NCI-H2196 treated with DMSO at 0.1 percent for 48 hours (cell line): ENCODE results near the gene SLC16A5.
"Not testable (repeated sequence)": the region's sequence is repeated elsewhere in the genome, so short reads cannot be mapped to it uniquely, and the experiment has no call there.

Experiments
- DNase-seq: peaks from one replicate; lab custom pipeline; 2025; ENCODE audit not compliant: unreplicated experiment; lab: John Stamatoyannopoulos, UW

Gene SLC16A5, protein sequence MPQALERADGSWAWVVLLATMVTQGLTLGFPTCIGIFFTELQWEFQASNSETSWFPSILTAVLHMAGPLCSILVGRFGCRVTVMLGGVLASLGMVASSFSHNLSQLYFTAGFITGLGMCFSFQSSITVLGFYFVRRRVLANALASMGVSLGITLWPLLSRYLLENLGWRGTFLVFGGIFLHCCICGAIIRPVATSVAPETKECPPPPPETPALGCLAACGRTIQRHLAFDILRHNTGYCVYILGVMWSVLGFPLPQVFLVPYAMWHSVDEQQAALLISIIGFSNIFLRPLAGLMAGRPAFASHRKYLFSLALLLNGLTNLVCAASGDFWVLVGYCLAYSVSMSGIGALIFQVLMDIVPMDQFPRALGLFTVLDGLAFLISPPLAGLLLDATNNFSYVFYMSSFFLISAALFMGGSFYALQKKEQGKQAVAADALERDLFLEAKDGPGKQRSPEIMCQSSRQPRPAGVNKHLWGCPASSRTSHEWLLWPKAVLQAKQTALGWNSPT

DNA sequence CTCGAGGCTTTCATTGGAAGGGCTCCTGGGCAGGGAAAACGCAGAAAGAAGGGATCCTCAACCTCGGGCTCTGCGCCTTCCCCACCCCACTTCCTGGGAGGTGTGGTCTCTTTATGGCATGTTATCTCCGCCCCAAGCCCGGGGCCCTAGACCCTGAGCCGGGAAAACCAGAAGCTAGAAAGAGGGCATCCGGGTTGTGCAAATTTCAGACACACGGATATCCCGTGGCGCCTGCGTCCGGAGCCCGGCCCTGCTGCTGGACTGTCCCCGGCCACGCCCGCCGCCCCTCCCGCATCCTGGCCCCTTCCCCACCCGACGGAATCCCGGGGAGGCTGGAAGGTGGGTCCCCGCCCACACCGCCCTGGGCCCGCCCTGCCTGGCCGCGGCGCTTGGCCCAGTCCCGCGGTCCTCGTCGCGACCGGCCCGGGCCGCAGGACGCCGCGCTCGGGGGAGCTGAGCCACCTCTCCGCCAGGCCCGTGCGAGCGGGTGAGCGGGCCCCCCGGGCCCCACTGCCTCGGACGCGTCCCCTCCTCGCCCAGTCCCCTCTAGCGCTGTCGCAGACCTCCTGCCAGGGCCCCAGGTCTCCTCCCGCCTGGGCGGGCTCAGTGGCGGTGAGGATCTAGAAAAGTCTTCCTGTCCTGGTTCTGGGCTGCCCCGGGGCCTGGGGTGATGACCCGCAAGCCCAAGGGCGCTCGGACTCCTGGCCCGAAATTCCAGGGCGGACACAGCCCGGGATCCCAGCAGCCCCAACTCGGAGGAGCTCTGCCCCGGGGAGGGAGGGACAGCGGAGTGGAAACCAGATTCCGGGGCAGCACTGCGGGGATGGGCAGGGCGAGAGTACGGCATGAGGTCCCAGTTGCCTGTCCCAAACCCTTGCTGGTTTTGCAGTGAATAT is at the start of gene SLC16A5:
SLC16A5 (plus strand) TSS at position 397 of the 896 bp plus-strand sequence. CDS start 5,683 bp downstream, outside the sequence.
- DNase-seq = no peak

DNA sequence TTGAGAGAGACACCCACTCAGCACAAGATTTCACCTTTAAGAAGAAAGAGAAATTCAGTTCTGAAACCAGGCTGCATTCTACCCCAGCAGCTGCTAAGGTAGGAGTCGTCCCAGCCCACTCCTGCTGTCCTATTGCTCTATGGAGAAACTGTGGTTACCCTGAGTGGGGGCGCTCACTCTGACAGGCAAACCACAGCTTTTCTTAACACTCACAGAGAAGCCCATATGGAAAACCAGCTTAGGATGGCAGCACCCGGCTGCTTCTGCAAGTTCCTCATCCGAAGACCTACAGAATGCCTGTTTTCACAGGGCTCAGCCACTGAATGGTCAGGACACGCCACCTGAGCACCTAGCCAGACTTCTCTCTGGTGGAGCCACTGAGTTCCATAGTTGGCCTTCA is 48.5 kb upstream of the SLC16A5 start:
- no peak for DNase-seq

GRCh38 chr17:75041656-75042280 is 46.0 kb upstream of the SLC16A5 start:
- no peak for DNase-seq

GRCh38 chr17:75043789-75044188 is 44.0 kb upstream of the SLC16A5 start:
- not testable (repeated sequence) for DNase-seq

GRCh38 chr17:75044716-75045115 is 43.0 kb upstream of the SLC16A5 start:
- DNase-seq = no peak

GRCh38 chr17:75045946-75046406 is 41.8 kb upstream of the SLC16A5 start:
- DNase-seq = not testable (repeated sequence)

DNA sequence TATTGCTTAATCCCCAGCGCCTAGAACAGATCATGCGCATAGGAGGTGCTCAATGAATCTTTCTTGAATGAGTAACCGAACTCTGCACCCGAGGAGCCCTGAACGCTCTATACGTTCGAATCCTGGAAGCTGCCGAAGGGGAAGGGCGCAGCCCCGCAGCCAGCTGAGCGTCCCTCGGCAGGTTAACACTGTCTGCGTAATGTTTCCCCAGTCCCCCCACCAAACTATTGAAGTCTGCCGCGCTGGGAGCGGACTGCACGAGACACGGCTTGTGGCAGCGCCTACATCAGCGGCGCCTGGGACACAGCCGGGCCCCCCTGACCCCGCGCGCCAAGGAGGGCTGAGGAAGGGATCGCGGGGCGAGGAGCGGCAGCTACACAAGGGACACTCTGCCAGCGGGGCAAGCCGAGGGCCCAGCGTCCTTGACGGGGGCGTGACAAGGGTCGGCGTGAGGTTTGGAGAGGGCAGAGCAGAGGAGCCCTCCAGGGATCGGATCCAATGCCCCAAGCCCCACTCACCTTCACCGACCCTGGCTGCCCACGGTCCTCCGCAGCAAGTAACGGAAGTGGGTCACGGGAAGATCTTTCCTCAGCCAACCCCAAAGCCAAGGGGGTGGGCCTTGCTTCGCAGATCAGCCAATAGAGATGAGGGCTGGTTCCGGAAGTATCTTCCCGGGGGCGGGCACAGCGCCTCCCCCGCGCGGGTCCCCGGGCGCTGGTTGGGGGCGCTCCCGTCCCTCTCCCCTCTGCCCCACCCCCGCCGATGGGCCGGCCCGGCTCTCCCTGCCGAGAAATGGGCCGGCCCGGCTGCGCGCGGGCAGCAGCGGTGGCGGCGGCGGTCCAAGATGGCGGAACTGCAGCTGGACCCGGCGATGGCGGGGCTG is 41.1 kb upstream of the SLC16A5 start, which contains the start of the genes ATP5PD and KCTD2:
ATP5PD (minus strand) TSS at position 563 of the 883 bp plus-strand sequence. CDS start 4,319 bp downstream, outside the sequence.
KCTD2 (plus strand) TSS at position 819 of the 883 bp plus-strand sequence; CDS start at position 845, 26 bp downstream.
- DNase-seq = peak; percentile 95

DNA sequence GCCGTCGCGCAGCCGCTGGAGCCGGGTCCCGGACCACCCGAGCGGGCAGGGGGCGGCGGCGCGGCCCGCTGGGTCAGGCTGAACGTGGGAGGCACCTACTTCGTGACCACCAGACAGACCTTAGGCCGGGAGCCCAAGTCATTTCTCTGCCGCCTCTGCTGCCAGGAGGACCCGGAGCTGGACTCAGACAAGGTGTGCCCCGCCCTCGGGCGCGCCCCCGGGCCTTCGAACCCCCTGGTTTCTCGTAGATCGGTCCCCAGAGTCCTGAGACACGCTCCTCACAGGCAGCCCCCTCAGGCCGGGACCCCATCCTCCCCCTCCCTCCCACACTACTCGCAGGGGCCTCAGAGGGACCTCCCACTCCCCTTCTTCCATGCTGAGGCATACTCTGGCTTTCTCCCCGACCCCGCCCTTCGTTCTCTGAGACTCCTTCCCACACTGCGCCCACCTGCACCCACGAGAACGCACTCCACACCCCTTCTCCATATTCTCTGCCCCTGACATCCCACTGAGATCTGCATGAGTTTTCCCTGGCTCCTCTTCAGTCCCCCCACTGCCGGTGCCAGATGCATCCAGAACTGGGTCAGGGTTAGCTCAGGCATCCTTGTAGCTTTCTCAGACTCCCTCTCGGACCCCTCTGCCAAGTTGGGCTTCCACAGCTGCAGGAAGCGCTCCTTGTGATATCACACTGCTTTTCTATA is 40.2 kb upstream of the SLC16A5 start:
- no peak for DNase-seq

- no peak for DNase-seq
Observed at GRCh38 chr17:75048249-75048878, 39.4 kb upstream of the SLC16A5 start.

GRCh38 chr17:75049057-75049456 is 38.7 kb upstream of the SLC16A5 start:
- DNase-seq = no peak

- DNase-seq = no peak
Observed at GRCh38 chr17:75049706-75050105, 38.0 kb upstream of the SLC16A5 start.

GRCh38 chr17:75051941-75052340 is 35.8 kb upstream of the SLC16A5 start:
- DNase-seq = no peak

- no peak for DNase-seq
Observed at GRCh38 chr17:75059369-75060345, 28.1 kb upstream of the SLC16A5 start.

- DNase-seq = no peak
Observed at GRCh38 chr17:75060434-75061054, 27.2 kb upstream of the SLC16A5 start.

DNA sequence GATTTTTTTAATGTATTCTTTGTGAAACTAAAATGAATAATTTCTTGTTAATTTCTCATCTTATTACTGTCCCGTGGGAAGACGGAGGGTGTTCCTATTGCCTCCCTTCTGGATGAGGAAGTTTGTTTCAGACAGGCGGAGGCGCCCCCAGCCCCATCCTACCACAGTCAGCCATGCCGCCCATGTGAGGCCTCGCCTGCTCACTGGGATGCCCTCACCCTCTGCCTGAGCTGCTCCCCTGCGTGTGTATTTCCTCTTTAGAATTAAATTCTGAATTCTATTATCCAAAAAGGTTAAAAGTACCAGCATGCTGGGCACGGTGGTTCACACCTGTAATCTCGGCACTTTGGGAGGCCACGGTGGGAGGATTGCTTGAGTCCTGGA is 26.7 kb upstream of the SLC16A5 start:
- no peak for DNase-seq

DNA sequence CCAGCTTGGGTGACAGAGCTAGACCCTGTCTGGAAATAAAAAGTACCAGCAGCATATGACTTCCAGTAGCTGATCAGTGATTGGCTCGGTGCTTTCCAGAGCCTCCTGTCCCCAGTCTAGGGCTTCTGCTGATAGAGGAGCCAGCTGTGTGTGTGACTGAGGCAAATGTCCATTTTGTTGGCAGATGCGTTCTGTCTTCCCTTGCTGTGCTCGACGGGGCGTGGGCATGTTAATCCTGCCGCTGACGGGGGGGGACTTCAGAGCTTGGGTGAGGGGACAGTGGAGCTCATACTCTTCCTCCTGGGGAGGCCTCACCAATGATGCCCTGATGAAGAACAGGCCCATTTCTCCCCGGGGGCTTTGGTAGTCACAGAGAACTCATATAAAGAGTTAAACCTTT is 26.1 kb upstream of the SLC16A5 start:
- DNase-seq = no peak

GRCh38 chr17:75063201-75063600 is 24.6 kb upstream of the SLC16A5 start:
- DNase-seq = no peak
